Stimulated activated CD4-positive, alpha-beta T cell treated with anti-CD3 and anti-CD28 coated beads, TNF-alpha, amount 100 ng/mL, for 1 hour (primary cell): ENCODE results near the gene CD274.
"Not testable (repeated sequence)": the region's sequence is repeated elsewhere in the genome, so short reads cannot be mapped to it uniquely, and the experiment has no call there.

Source experiments
- DNase-seq, 3 donors: peaks; one replicate each; pipeline ENCODE4 v3.0.0-alpha.2; 2020; ENCODE audit warnings: low read depth in 3 of 3, low spot score in 1 of 3

Gene CD274

GRCh38 chr9:5494765-5495164 lies 44.4 kb downstream of the CD274 start:
- DNase-seq, result not testable (repeated sequence)

- DNase-seq, result no peak
Measured at GRCh38 chr9:5499157-5499556, 48.8 kb downstream of the CD274 start.

- DNase-seq, result no peak
Measured at GRCh38 chr9:5499889-5500398, 49.6 kb downstream of the CD274 start.

GRCh38 chr9:5500441-5501235 lies 50.3 kb downstream of the CD274 start:
- DNase-seq, result no peak

GRCh38 chr9:5502553-5502952 lies 52.2 kb downstream of the CD274 start:
- DNase-seq, result no peak

GRCh38 chr9:5509573-5509972 lies 59.2 kb downstream of the CD274 start:
- DNase-seq, result no peak

GRCh38 chr9:5510360-5510931 lies 60.1 kb downstream of the CD274 start, which contains the start of gene PDCD1LG2:
TSS of gene PDCD1LG2 (plus strand) at chr9:5510531. CDS start at chr9:5522547, 12,016 bp downstream.
- peak in 1 of 3 donors; percentile 16 for DNase-seq

GRCh38 chr9:5510989-5511388 lies 60.6 kb downstream of the CD274 start:
- no peak for DNase-seq

- DNase-seq, result no peak
Measured at GRCh38 chr9:5511476-5511875, 61.1 kb downstream of the CD274 start.

- no peak for DNase-seq
Measured at GRCh38 chr9:5511935-5512580, 61.7 kb downstream of the CD274 start.

GRCh38 chr9:5512658-5513452 lies 62.5 kb downstream of the CD274 start:
- DNase-seq, result no peak

GRCh38 chr9:5513966-5514616 lies 63.7 kb downstream of the CD274 start:
- no peak for DNase-seq

- DNase-seq, result no peak
Measured at GRCh38 chr9:5514617-5515260, 64.4 kb downstream of the CD274 start.

GRCh38 chr9:5515261-5515650 lies 64.9 kb downstream of the CD274 start:
- no peak for DNase-seq

GRCh38 chr9:5516453-5517220 lies 66.3 kb downstream of the CD274 start:
- no peak for DNase-seq

- DNase-seq, result no peak
Measured at GRCh38 chr9:5518171-5518936, 68.0 kb downstream of the CD274 start.

GRCh38 chr9:5518937-5519319 lies 68.6 kb downstream of the CD274 start:
- no peak for DNase-seq
